MM.1S (cell line): ENCODE measurements around the gene PXN.

Experiments used
- DNase-seq: peaks from one replicate; pipeline ENCODE4 v3.0.0-alpha.2; 2015
- H2AFZ ChIP-seq: fragments of 300-600 bp; sonication (generic); 2 replicates; pipeline ENCODE4 v1.6.0; 2016; ENCODE audit warnings: antibody characterized with exemption, low read length
- H3F3A ChIP-seq: fragments of 300-600 bp; sonication (generic); 2 replicates; pipeline ENCODE4 v1.6.1; 2016; ENCODE audit warnings: mild to moderate bottlenecking, antibody characterized with exemption, low read length, moderate library complexity, mixed read lengths; ENCODE audit not compliant: insufficient read depth
- H3K27ac ChIP-seq: fragments of 300-600 bp; sonication (generic); 2 replicates; pipeline ENCODE4 v1.5.1; 2016; ENCODE audit warnings: mild to moderate bottlenecking, low read length
- H3K27me3 ChIP-seq: fragments of 300-600 bp; sonication (generic); replicated peaks from 2 replicates; pipeline ENCODE4 v1.6.0; 2016; ENCODE audit warnings: low read length; ENCODE audit not compliant: insufficient read depth
- H3K36me3 ChIP-seq: fragments of 300-600 bp; sonication (generic); replicated peaks from 2 replicates; pipeline ENCODE4 v1.6.1; 2016; ENCODE audit warnings: mild to moderate bottlenecking, low read length, mixed read lengths; ENCODE audit not compliant: insufficient read depth
- H3K4me1 ChIP-seq: fragments of 300-600 bp; sonication (generic); 2 replicates; pipeline ENCODE4 v1.6.1; 2016; ENCODE audit warnings: low read length, mixed read lengths
- H3K4me2 ChIP-seq: fragments of 300-600 bp; sonication (generic); 2 replicates; pipeline ENCODE4 v1.6.0; 2016; ENCODE audit warnings: low read depth, low read length
- H3K4me3 ChIP-seq: fragments of 300-600 bp; sonication (generic); 2 replicates; pipeline ENCODE4 v1.5.1; 2016; ENCODE audit warnings: low read length, mixed read lengths
- H3K79me2 ChIP-seq: fragments of 300-600 bp; sonication (generic); 2 replicates; pipeline ENCODE4 v1.6.1; 2016; ENCODE audit warnings: mixed run types, low read length, mixed read lengths
- H3K9ac ChIP-seq: fragments of 300-600 bp; sonication (generic); 2 replicates; pipeline ENCODE4 v1.6.1; 2016; ENCODE audit warnings: low read length, mixed read lengths
- H3K9me2 ChIP-seq: fragments of 300-600 bp; sonication (generic); replicated peaks from 2 replicates; pipeline ENCODE4 v1.6.1; 2016; ENCODE audit warnings: mild to moderate bottlenecking, low read length, mixed read lengths; ENCODE audit not compliant: insufficient read depth
- H3K9me3 ChIP-seq: fragments of 300-600 bp; sonication (generic); replicated peaks from 2 replicates; pipeline ENCODE4 v1.6.1; 2016; ENCODE audit warnings: mild to moderate bottlenecking, low read length, mixed read lengths; ENCODE audit not compliant: insufficient read depth
- H4K20me1 ChIP-seq: fragments of 300-600 bp; sonication (generic); 2 replicates; pipeline ENCODE4 v1.6.1; 2016; ENCODE audit warnings: mild to moderate bottlenecking, low read length, moderate library complexity, mixed read lengths; ENCODE audit not compliant: insufficient read depth
- CTCF ChIP-seq: fragments of 300-600 bp; sonication (generic); IDR thresholded peaks from 2 replicates; pipeline ENCODE4 v1.5.1; 2016; ENCODE audit warnings: antibody characterized with exemption, low read length, mixed read lengths
- EZH2 ChIP-seq: fragments of 300-600 bp; sonication (generic); optimal IDR thresholded peaks from 2 replicates; pipeline ENCODE3; 2017; ENCODE audit warnings: low read depth, mild to moderate bottlenecking, antibody characterized with exemption, low read length, mixed read lengths
- EZH2phosphoT487 ChIP-seq: fragments of 300-600 bp; sonication (generic); IDR thresholded peaks from 2 replicates; pipeline ENCODE4 v1.6.1; 2018; ENCODE audit warnings: antibody characterized with exemption, low read length

The PXN gene

GRCh38 chr12:120162763-120163162 lies 102.8 kb downstream of the PXN start:
- no peak for TF ChIP-seq CTCF
- TF ChIP-seq EZH2phosphoT487: no peak
- TF ChIP-seq EZH2: no peak
- Histone ChIP-seq H3K79me2 (no peaks in the 10 kb centered on the region), H3K9me2 (no peaks in the 10 kb centered on the region), H3K36me3 (no peaks in the 10 kb centered on the region), H3K9ac (no peak overlapping the region), H3K4me2 (no peak overlapping the region), H3K27ac (no peak overlapping the region), H4K20me1 (no peaks in the 10 kb centered on the region), H3K4me3 (no peak overlapping the region), H3K27me3 (no peaks in the 10 kb centered on the region), H3F3A (no peaks in the 10 kb centered on the region), H3K9me3 (no peaks in the 10 kb centered on the region), H2AFZ (no peak overlapping the region), H3K4me1 (no peaks in the 10 kb centered on the region)
- DNase-seq: no peak

GRCh38 chr12:120161852-120162251 lies 103.7 kb downstream of the PXN start:
- no peak overlapping the region for H2AFZ ChIP-seq
- no peaks in the 10 kb centered on the region for H3K36me3 ChIP-seq

More at GRCh38 chr12:120161852-120162251, 103.7 kb downstream of the PXN start:
- TF ChIP-seq EZH2phosphoT487: no peak
- TF ChIP-seq CTCF: no peak
- TF ChIP-seq EZH2: no peak
- H3K4me2 ChIP-seq: no peak overlapping the region
- H3K9ac ChIP-seq: no peak overlapping the region
- H4K20me1 ChIP-seq: no peaks in the 10 kb centered on the region
- H3K9me2 ChIP-seq: no peaks in the 10 kb centered on the region
- DNase-seq: no peak
- H3F3A ChIP-seq: no peaks in the 10 kb centered on the region
- no peak overlapping the region for H3K4me3 ChIP-seq
- no peaks in the 10 kb centered on the region for H3K9me3 ChIP-seq
- H3K4me1 ChIP-seq: no peaks in the 10 kb centered on the region
- no peaks in the 10 kb centered on the region for H3K79me2 ChIP-seq
- H3K27me3 ChIP-seq: no peaks in the 10 kb centered on the region
- no peak overlapping the region for H3K27ac ChIP-seq
